ENCODE results near the gene FOXP1.
"Not testable (repeated sequence)": the region's sequence is repeated elsewhere in the genome, so short reads cannot be mapped to it uniquely, and the experiment has no call there.

The FOXP1 gene

GRCh38 chr3:71018799-71019198 is 564.7 kb downstream of the FOXP1 start:
- ChIA-PET CTCF (interaction anchor here (1.3 to 2.2 kb wide), 2 partner anchors 10 to 14 kb away, joined by 3 to 4 read pairs; no protein-coding TSS in a partner anchor), POLR2A (no interaction called here)
- no peak for DNase-seq (ENCODE audit: extremely low spot score)
- no peak for TF ChIP-seq CTCF (IDR thresholded peaks at IDR 0.05; ENCODE audit: control extremely low read depth, extremely low read depth, low read depth, missing control alignments)

DNA sequence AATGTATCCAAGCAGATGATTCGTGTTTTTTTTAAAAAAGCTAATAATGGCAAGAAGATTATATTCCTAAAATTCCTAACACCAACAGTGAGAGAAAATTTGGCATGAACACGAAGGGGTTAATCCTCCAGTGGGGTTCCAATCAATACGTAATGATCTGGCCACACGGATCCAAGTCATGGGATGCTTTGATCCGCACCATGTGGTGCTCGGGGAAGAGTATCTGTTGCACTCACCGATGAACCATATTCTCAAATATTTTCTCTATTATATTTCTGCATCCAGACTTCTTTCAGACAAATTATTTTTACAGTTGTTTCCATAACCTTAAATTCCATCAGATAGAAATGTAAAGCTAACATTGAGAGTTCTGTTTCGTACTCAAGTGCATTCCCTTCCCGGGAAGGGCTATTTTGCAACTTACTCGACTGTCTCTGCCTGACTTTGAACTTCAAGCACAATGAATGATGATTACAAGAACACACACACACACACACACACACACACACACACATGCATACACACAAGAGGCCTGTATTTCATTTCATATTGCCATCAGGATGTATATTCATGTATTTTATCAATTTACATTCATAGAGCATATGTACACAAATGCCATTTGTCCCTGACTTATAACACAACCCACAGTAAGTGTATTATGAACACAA is 567.2 kb downstream of the FOXP1 start:
- ChIA-PET POLR2A (no interaction called here), CTCF (no interaction called here)
- no peak for TF ChIP-seq CTCF (IDR thresholded peaks at IDR 0.05; ENCODE audit: control extremely low read depth, extremely low read depth, low read depth, missing control alignments)

GRCh38 chr3:71014616-71015015 is 568.9 kb downstream of the FOXP1 start:
- DNase-seq (ENCODE audit: extremely low spot score); CTCF ChIA-PET; POLR2A ChIA-PET: not testable (repeated sequence)

More for the DNA sequence above, 567.2 kb downstream of the FOXP1 start:
- DNase-seq (ENCODE audit: extremely low spot score): no peak

GRCh38 chr3:71012971-71013370 is 570.6 kb downstream of the FOXP1 start:
- ChIA-PET CTCF (interaction anchor here (0.7 to 1.7 kb wide), 3 partner anchors 15 to 56 kb away, joined by 3 read pairs; no protein-coding TSS in a partner anchor), POLR2A (no interaction called here)
- DNase-seq (ENCODE audit: extremely low spot score): no peak
- no peak for TF ChIP-seq CTCF (IDR thresholded peaks at IDR 0.05; ENCODE audit: control extremely low read depth, extremely low read depth, low read depth, missing control alignments)

DNA sequence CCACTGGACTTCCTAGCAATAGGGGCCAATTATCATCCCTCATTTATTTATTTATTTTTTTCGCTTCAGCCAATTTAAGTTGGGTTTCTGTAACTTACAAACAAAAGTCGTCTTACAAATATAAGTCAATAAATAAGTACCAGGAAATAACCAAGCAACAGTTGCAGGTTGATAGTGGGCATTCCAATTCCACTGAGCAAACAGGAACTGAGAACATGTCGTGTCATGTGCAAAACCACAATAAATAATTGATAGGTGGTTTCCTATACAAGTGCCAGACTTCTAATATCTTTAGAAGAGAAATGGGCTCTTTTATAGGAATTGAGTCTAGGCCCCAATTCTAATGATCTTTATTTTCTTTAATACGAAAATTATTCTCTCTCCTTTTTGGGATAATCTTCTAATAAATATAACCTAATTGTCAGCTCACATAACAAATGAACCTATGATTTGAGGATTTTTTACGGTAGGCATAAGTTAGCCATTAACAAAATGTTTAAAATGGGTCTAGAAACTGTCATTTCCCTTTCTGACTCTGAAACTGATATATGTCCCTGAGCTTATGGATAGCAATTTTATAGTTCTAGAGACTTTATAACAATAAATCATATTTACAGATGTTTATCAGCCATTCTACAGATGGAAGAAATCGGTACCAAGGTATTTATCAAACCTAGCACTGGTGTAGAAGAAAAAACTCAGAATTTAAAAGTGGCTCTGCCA is 571.8 kb downstream of the FOXP1 start:
- ChIA-PET POLR2A (no interaction called here), CTCF (interaction anchor here (1.9 kb wide), 1 partner anchor 22 kb away, joined by 4 read pairs; no protein-coding TSS in a partner anchor)
- no peak for TF ChIP-seq CTCF (IDR thresholded peaks at IDR 0.05; ENCODE audit: control extremely low read depth, extremely low read depth, low read depth, missing control alignments)
- DNase-seq (ENCODE audit: extremely low spot score): no peak

- TF ChIP-seq CTCF (IDR thresholded peaks at IDR 0.05; ENCODE audit: control extremely low read depth, extremely low read depth, low read depth, missing control alignments): no peak
- peak; percentile 28 for DNase-seq (ENCODE audit: extremely low spot score)
- POLR2A ChIA-PET: interaction anchor here (0.6 kb wide), 2 partner anchors 47 to 218 kb away, joined by 3 to 4 read pairs; no protein-coding TSS in a partner anchor
- CTCF ChIA-PET: interaction anchor here (1.9 kb wide), 1 partner anchor 23 kb away, joined by 4 read pairs; no protein-coding TSS in a partner anchor
Measured at GRCh38 chr3:71010726-71011455, 572.6 kb downstream of the FOXP1 start.

All from GM10248 (cell line).